HG02759 (cell line): ENCODE results near the gene NXPH1.
A peak's percentile ranks its signal among the peaks of the same experiment; 100 is the strongest.

Experiments used
- ATAC-seq: cut with Tn5 transposase; IDR thresholded peaks from one replicate; pipeline ENCODE4 v1.9.1; 2021; ENCODE audit warnings: mild to moderate bottlenecking, moderate library complexity; ENCODE audit not compliant: unreplicated experiment

The NXPH1 gene

GRCh38 chr7:8433477-8434289, at the start of gene NXPH1:
Gene NXPH1 (plus strand): TSS chr7:8433609.
- no peak for ATAC-seq

GRCh38 chr7:8384901-8385300, 48.5 kb upstream of the NXPH1 start:
- no peak for ATAC-seq

- peak; percentile 78 for ATAC-seq
Measured at GRCh38 chr7:8386926-8387550, 46.4 kb upstream of the NXPH1 start.

- peak; percentile 69 for ATAC-seq
Measured at GRCh38 chr7:8387551-8388256, 45.7 kb upstream of the NXPH1 start.

GRCh38 chr7:8388257-8388625, 45.2 kb upstream of the NXPH1 start:
- ATAC-seq = no peak

GRCh38 chr7:8389593-8390261, 43.7 kb upstream of the NXPH1 start:
- no peak for ATAC-seq

- ATAC-seq = no peak
Measured at GRCh38 chr7:8390262-8390626, 43.2 kb upstream of the NXPH1 start.

GRCh38 chr7:8391353-8392062, 41.9 kb upstream of the NXPH1 start:
- ATAC-seq = peak; percentile 25

- no peak for ATAC-seq
Measured at GRCh38 chr7:8396294-8396693, 37.1 kb upstream of the NXPH1 start.

- ATAC-seq = no peak
Measured at GRCh38 chr7:8408871-8409270, 24.5 kb upstream of the NXPH1 start.

- no peak for ATAC-seq
Measured at GRCh38 chr7:8411103-8411502, 22.3 kb upstream of the NXPH1 start.

GRCh38 chr7:8413600-8413999, 19.8 kb upstream of the NXPH1 start:
- no peak for ATAC-seq

- peak; percentile 87 for ATAC-seq
Measured at GRCh38 chr7:8418629-8419245, 14.7 kb upstream of the NXPH1 start.

- no peak for ATAC-seq
Measured at GRCh38 chr7:8422177-8422576, 11.2 kb upstream of the NXPH1 start.

GRCh38 chr7:8423057-8423456, 10.4 kb upstream of the NXPH1 start:
- ATAC-seq = no peak

GRCh38 chr7:8425223-8425622, 8.2 kb upstream of the NXPH1 start:
- no peak for ATAC-seq

GRCh38 chr7:8430643-8431042, 2.8 kb upstream of the NXPH1 start:
- ATAC-seq = no peak

GRCh38 chr7:8434290-8435002, 1.0 kb downstream of the NXPH1 start:
- no peak for ATAC-seq

- ATAC-seq = no peak
Measured at GRCh38 chr7:8435095-8435494, 1.7 kb downstream of the NXPH1 start.
